ACC112 (cell line): ENCODE data around the gene CEACAM16.

Experiments
- H2AFZ ChIP-seq: fragments of 200-600 bp; sonication (generic); one replicate; pipeline ENCODE4 v1.6.0; 2017; ENCODE audit warnings: antibody characterized with exemption, low read length; ENCODE audit not compliant: unreplicated experiment
- H3K27ac ChIP-seq: fragments of 200-600 bp; sonication (generic); 2 replicates; pipeline ENCODE4 v1.5.1; 2014; ENCODE audit warnings: low read depth, mild to moderate bottlenecking, antibody characterized with exemption, low read length, moderate library complexity
- H3K27me3 ChIP-seq: fragments of 200-600 bp; sonication (generic); 2 replicates; pipeline ENCODE4 v1.6.1; 2014; ENCODE audit warnings: mild to moderate bottlenecking, antibody characterized with exemption, low read length, moderate library complexity, mixed read lengths; ENCODE audit not compliant: insufficient read depth
- H3K36me3 ChIP-seq: fragments of 200-600 bp; sonication (generic); 2 replicates; pipeline ENCODE4 v1.6.1; 2016; ENCODE audit warnings: mild to moderate bottlenecking, antibody characterized with exemption, low read length, moderate library complexity, mixed read lengths; ENCODE audit not compliant: insufficient read depth
- H3K4me1 ChIP-seq: fragments of 200-600 bp; sonication (generic); one replicate; pipeline ENCODE4 v1.6.1; 2016; ENCODE audit warnings: low read length, mixed read lengths; ENCODE audit not compliant: insufficient read depth, unreplicated experiment, control insufficient read depth
- H3K4me3 ChIP-seq: fragments of 200-600 bp; sonication (generic); 2 replicates; pipeline ENCODE4 v1.5.1; 2014; ENCODE audit warnings: mild to moderate bottlenecking, low read depth, low read length
- H3K79me2 ChIP-seq: fragments of 200-600 bp; sonication (generic); one replicate; pipeline ENCODE4 v1.6.0; 2016; ENCODE audit warnings: low read length; ENCODE audit not compliant: control insufficient read depth, unreplicated experiment, insufficient read depth

The CEACAM16 gene

DNA sequence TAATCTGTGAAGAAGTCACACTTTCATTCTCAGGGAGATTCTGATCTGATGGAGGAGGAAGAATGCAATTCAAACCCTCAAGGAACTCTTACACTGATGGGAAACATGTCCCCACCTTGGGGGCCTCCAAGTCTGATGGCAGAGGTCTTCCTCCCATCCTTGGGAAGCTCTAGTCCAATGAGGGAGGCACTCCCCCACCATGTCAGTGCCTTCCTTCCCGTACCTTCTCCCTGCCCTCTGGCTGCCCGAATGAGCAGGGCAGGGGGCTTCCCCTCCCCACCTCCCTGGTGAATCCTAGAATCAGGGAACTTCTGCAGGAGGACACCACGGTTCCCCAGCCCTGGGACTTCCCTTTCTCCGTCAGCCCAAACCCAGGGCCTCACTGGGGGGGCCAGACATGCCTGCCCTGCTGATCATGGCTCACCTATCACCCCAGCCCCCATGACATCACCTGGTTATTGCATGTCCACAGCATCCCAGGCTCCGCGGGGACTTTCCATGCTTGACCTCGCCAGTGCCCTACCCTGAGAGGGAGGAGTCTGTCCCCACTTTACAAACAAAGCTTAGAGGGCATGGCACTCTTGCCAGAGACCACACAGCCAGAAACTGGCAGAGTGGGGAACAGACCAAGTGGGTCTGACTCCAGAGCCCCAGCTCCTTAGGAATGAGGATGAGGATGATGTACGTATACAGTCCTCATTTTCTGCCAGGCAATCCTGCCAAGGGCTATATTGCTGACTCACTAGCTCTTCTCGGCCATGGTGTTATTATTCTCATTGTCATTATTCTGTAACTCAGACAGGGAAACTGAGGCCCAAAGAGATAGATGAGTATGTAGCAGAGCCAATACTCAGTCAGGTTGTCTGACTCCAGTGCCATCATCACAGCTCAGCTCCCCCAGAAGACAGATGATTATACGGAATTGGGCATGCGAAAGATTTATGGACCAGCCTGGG, 39.9 kb downstream of the CEACAM16 start:
- no peak overlapping the region for H2AFZ ChIP-seq
- no peaks in the 10 kb centered on the region for H3K36me3 ChIP-seq
- no peak overlapping the region for H3K4me3 ChIP-seq
- no peaks in the 10 kb centered on the region for H3K79me2 ChIP-seq
- peaks cover 33% of the 10 kb centered on the region for H3K4me1 ChIP-seq
- H3K27me3 ChIP-seq: no peaks in the 10 kb centered on the region
- H3K27ac ChIP-seq: no peak overlapping the region

DNA sequence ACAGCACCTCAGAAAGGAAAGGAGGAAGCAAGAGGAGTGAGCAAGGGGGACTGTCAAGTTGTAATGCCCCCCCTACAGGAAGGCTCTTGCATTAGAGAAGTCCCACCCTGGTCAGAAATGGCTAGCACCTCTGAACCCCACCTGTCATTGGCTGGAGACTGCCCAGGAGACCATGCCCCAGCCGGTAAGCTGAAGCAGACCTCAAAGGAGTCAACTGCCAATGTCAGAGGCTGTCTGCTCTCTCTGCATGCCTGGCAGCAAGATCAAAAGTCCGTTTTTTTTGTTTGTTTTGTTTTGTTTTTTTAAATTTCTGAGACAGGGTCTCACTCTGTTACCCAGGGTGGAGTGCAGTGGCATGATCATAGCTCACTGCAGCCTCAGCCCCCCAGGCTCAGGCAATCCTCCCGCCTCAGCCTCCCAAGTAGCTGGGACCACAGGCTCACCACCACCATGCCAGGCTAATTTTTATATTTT, 41.4 kb downstream of the CEACAM16 start:
- no peaks in the 10 kb centered on the region for H3K79me2 ChIP-seq
- no peaks in the 10 kb centered on the region for H3K36me3 ChIP-seq
- H2AFZ ChIP-seq: no peak overlapping the region
- H3K4me3 ChIP-seq: no peak overlapping the region
- H3K4me1 ChIP-seq: peaks cover 38% of the 10 kb centered on the region
- H3K27ac ChIP-seq: no peak overlapping the region; the same call in 1 of the 2 replicates
- no peaks in the 10 kb centered on the region for H3K27me3 ChIP-seq

DNA sequence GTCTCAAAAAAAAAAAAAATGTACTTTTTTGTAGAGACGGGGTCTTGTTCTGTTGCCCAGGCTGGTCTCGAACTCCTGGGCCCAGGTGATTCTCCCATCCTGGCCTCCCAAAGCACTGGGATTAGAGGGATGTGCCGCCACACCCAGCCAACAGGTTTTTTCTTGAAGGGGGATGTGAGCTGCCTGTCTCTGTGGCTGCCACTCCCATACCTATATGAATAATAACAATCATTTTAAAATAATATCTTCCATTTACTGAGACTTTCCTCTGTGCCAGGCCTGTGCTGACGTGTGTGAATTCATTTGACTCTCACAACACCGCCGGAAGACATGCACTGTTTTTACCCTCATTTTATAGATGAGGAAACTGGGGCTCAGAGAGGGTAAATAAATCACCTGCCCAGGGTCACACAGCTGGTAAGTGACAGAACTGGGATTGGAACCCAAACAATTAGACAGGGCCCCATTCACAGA, 42.3 kb downstream of the CEACAM16 start:
- Histone ChIP-seq H3K4me3 (no peak overlapping the region), H3K36me3 (no peaks in the 10 kb centered on the region), H2AFZ (no peak overlapping the region), H3K4me1 (peaks cover 42% of the 10 kb centered on the region), H3K27ac (peak overlapping the region; percentile 82), H3K79me2 (no peaks in the 10 kb centered on the region), H3K27me3 (no peaks in the 10 kb centered on the region)

DNA sequence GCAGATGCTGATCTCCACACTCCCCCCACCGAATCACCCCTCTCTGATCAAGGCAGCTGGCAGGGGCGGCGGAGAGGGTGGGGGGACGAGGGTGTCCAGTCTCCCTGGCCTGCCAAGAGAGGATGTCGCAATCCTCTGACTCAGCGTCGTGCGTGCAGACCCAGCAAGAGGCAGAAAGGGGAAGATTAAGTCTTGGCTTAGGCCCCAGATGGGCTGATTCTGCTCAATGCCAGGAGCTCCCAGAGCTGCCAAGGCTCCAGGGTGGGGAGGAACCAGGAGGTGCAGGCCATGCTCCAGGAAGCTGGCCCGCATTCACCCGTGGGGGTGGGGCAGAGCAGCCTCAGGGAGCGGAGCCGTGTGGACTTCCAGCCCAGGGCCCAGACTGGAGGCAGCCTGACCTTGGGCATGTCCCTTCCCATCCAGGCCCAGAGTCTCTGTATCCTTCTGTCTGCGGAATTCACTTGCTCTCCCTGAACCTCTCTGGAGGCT, 42.9 kb downstream of the CEACAM16 start:
- Histone ChIP-seq H3K4me1 (peaks cover 47% of the 10 kb centered on the region), H3K27me3 (no peaks in the 10 kb centered on the region), H3K79me2 (no peaks in the 10 kb centered on the region), H3K27ac (peak overlapping the region; percentile 92), H3K36me3 (no peaks in the 10 kb centered on the region), H3K4me3 (no peak overlapping the region), H2AFZ (no peak overlapping the region)

DNA sequence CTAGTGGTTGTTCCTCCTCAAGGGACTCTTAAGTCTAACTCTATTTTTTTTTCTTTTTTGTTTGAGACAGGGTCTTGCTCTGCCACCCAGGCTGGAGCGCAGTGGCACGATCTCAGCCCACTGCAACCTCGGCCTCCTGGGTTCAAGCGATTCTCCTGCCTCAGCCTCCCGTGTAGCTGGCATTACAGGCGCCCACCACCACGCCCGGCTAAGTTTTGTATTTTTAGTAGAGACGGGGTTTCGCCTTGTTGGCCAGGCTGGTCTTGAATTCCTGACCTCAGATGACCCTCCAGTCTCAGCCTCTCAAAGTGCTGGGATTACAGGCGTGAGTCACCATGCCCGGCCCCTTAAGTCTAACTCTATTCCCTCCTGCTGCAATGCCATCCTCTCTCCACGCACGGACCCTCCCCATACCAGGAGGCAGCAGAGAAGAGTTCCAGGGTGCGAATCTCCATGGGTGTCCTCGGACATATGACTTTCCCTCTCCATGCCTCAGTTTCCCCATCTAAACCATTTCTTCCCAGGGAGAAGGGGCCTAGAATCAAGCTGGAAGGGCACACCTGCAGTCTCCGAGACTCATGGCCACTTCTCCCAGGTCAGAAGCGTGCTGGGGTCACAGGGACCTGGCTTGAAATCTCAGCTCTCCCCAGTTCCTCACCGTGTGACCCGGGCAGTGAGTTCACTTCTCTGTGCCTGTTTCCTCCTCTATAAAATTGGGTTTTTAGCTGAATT, 43.5 kb downstream of the CEACAM16 start:
- Histone ChIP-seq H3K4me3 (0 out of 2 replicates have a peak overlapping the region, but pooled peaks have one; percentile 2), H2AFZ (no peak overlapping the region), H3K27ac (peak overlapping the region; percentile 92), H3K4me1 (peaks cover 45% of the 10 kb centered on the region), H3K79me2 (no peaks in the 10 kb centered on the region), H3K27me3 (no peaks in the 10 kb centered on the region), H3K36me3 (no peaks in the 10 kb centered on the region)

DNA sequence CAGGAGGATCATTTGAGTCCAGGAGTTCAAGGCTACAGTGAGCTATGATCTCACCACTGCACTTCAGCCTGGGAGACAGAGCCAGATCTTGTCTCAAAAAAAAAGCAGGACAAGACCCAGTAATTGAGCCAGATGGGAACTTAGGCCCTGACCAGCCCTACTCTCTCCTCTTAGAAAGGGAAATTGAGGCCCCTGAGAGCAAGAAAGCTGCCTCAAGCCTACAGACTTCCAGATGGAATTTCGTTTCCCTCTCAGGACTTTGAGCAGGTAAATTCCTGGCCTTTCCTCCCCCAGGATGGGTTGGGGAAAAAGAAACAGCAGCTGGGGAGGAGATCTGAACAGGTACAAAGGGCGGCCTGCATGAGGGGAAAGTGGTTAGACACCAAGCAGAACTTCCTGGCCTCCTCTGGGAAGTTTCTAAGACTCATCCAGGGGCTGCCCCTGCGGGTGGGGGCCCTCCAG, 46.0 kb downstream of the CEACAM16 start:
- Histone ChIP-seq H3K4me3 (no peak overlapping the region), H3K27ac (peak overlapping the region; percentile 71), H3K36me3 (no peaks in the 10 kb centered on the region), H3K79me2 (peaks cover 12% of the 10 kb centered on the region), H2AFZ (no peak overlapping the region), H3K27me3 (no peaks in the 10 kb centered on the region), H3K4me1 (peaks cover 36% of the 10 kb centered on the region)

DNA sequence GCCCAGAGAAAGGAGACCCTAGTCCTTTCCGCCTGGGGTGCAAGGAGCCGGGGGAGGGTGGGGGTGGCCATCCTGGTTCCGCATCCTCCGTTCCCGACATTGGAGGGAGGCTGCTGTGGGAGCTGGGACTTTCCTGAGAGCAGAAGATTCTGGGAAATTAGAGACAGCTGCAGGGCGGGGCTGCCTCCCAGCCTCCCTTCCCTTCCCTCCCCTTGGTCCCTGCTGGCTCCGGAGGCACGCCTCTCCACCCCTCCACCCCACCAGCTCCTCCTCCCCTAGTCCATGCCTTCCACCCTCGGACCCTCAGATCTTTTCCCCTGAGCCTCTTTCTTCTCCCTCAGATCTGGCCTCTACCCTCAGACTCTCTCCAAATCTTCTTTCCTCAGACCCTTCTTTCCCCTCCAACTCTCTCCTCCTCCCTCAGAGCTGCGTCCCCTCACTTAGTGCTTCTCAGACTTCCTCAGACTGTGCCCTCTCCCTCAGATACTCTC, 46.4 kb downstream of the CEACAM16 start:
- Histone ChIP-seq H3K36me3 (no peaks in the 10 kb centered on the region), H3K27me3 (no peaks in the 10 kb centered on the region), H2AFZ (no peak overlapping the region), H3K4me3 (no peak overlapping the region), H3K27ac (peak overlapping the region; percentile 71), H3K79me2 (peaks cover 17% of the 10 kb centered on the region), H3K4me1 (peaks cover 36% of the 10 kb centered on the region)

DNA sequence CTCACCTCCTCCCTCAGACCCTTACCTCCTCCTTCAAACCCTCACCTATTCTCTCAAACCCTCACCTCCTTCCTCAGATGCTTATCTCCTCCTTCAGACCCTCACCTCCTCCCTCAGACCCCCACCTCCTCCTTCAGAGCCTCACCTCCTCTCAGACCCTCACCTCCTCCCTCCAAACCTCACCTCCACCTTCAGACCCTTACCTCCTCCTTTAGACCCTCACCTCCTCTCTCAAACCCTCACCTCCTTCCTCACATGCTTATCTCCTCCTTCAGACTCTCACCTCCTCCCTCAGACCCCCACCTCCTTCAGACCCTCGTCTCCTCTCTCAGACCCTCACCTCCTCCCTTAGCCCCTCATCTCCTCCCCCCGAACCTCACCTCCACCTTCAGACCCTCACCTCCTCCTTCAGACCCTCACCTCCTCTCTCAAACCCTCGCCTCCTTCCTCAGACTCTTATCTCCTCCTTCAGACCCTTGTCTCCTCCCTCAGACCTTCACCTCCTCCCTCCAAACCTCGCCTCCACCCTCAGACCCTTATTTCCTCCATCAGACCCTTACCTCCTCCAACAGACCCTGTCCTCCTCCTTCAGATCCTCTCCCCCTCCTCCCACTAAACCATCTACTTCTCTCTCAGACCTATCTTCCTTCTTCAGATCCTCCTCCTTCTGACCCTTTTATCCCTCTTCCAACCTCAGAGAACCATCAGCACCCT, 47.1 kb downstream of the CEACAM16 start:
- Histone ChIP-seq H3K79me2 (peaks cover 24% of the 10 kb centered on the region), H3K27me3 (no peaks in the 10 kb centered on the region), H3K27ac (peak overlapping the region; percentile 71), H3K36me3 (no peaks in the 10 kb centered on the region), H2AFZ (no peak overlapping the region), H3K4me1 (peaks cover 42% of the 10 kb centered on the region), H3K4me3 (no peak overlapping the region)

DNA sequence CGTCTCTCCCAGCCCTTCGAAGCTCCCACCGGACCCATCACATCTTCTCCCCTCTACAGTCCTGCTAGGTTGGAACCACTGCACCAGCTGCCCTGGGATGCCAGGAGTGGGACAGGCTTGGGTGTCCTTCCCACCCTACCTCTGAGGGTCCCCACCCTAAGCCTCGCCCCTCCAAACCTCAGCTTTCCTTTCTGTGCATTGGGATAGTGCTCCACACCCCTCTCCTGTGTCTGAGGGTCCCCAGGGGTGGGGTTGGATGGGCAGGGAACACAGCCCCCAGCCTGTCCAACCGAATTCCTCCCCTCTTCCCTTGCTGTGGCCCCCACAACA, 47.6 kb downstream of the CEACAM16 start:
- peaks cover 41% of the 10 kb centered on the region for H3K4me1 ChIP-seq
- H3K27me3 ChIP-seq: no peaks in the 10 kb centered on the region
- no peak overlapping the region for H3K4me3 ChIP-seq
- H2AFZ ChIP-seq: no peak overlapping the region
- peaks cover 29% of the 10 kb centered on the region for H3K79me2 ChIP-seq
- H3K36me3 ChIP-seq: no peaks in the 10 kb centered on the region
- H3K27ac ChIP-seq: no peak overlapping the region
